ENCODE results near the gene TBC1D16. TPM values are rescaled to one million over a fixed set of nuclear protein-coding genes. Genes with fewer than 3 reads are reported as not detected.

The TBC1D16 gene
- total and polyA plus RNA-seq, 10 of the 15 experiments (the other 5 are each of a cell fraction or from before 2014, with no cell fraction given): 0.01 to 0.13 (median 0.06) TPM; not detected in 3

DNA sequence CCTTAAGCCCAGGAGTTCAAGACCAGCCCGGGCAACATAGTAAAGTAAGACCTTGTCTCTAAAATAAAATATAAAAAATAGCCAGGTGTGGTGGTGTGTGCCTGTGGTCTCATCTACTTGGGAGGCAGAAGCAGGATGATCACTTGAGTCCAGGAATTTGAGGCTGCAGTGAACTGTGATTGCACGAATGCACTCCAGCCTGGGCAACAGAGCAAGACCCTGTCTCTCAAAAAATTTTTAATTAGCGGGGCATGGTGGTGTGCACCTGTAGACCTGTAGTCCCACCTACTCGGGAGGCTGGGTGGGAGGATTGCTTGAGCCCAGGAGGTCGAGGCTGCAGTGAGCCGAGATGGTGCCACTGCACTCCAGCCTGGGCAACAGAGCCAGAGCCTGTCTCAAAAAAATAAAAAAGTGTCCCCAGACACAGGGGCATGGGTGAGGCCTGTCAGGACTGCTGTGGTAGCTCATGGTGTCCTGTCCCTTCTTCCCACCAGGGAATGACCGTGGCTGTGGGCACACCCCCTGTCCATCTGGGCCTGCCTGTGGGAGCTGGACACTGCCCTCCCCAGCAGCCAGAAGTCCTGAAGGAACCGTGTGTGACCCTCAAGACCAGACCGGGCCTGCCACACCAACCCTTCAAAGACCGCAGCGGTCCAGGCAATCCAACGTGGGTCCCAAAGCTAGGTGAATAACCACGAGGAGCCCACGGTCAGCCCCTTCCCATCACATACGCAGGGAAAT is 34.9 kb upstream of the TBC1D16 start (continued):
- TF ChIP-seq, protein P1, sequence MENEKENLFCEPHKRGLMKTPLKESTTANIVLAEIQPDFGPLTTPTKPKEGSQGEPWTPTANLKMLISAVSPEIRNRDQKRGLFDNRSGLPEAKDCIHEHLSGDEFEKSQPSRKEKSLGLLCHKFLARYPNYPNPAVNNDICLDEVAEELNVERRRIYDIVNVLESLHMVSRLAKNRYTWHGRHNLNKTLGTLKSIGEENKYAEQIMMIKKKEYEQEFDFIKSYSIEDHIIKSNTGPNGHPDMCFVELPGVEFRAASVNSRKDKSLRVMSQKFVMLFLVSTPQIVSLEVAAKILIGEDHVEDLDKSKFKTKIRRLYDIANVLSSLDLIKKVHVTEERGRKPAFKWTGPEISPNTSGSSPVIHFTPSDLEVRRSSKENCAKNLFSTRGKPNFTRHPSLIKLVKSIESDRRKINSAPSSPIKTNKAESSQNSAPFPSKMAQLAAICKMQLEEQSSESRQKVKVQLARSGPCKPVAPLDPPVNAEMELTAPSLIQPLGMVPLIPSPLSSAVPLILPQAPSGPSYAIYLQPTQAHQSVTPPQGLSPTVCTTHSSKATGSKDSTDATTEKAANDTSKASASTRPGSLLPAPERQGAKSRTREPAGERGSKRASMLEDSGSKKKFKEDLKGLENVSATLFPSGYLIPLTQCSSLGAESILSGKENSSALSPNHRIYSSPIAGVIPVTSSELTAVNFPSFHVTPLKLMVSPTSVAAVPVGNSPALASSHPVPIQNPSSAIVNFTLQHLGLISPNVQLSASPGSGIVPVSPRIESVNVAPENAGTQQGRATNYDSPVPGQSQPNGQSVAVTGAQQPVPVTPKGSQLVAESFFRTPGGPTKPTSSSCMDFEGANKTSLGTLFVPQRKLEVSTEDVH (IDR thresholded peaks at IDR 0.05; ENCODE audit: low read depth, partially characterized antibody): no peak
- TF ChIP-seq MXI1 (IDR thresholded peaks at IDR 0.05; ENCODE audit: low read depth, low read length) (no peak), TCF3 (IDR thresholded peaks at IDR 0.05; ENCODE audit: borderline replicate concordance, insufficient read depth, low read depth, low read length) (no peak), NR2C2 (IDR thresholded peaks at IDR 0.05; ENCODE audit: borderline replicate concordance, control insufficient read depth, insufficient read length, low read depth) (no peak)

DNA sequence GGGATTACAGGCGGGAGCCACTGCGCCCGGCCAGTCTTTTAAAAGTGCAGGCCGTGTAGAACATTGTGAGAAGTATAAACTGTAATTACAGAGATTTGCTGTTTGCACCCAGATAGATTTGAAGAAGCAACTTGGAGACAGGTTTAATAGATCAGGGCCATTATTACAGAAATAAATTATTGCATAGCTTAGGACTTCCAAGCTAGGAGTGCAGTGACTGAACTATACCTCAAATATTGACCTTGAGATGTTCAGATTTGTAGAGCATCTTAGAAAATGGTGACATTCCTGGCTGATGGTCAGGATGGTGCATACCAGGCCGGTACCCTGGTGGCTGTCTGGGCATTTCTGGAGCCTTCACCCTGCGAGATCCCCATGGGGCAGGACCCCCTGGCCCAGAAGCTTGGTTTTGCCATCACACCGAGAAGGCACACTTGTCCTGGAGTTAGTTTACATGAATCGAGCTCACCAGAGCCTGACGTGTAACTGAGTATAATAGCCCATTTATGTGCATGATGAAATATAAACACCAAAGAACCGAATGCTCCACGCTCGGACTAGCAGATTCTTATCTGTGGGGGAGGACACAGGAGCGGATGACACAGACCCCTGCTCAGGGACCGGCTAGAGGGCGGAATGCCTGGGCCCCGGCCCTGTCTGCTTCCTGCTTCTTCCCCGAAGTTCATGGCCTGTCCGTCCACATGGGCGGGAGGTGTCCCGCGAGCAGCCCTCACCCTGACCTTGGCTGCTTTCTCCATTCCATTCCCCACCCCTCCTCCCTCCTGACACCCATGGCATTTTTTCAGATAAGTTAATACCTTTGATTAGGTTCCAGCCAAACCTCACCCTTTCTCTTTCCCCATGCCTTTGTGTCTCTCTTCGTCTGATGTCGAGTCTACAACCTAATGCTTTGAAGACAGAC is 32.9 kb upstream of the TBC1D16 start:
- 57% methylated on average over 23 of the region's 23 CpGs for WGBS (ENCODE audit: insufficient coverage, insufficient replicate concordance, low lambda C conversion rate, missing lambda C conversion rate)
- H3K4me1 ChIP-seq (ENCODE audit: control insufficient read depth, insufficient read depth, low read length): no peaks in the 10 kb centered on the region
- no peaks in the 10 kb centered on the region for H4K20me1 ChIP-seq (ENCODE audit: control insufficient read depth, insufficient read depth)
- no peak for ATAC-seq
- in situ Hi-C loops (cut with MboI) (no loop called here), intact Hi-C loops (cut with micrococcal nuclease; ENCODE audit: unreplicated experiment) (no loop called here)
- H3K79me2 ChIP-seq (ENCODE audit: control insufficient read depth, insufficient read depth, low read length): no peaks in the 10 kb centered on the region
- BruUV-seq (replicated peaks): no TSS peak
- POLR2A ChIA-PET: no interaction called here
- RAD21 ChIA-PET (ENCODE audit: unreplicated experiment): no interaction called here
- no peak for DNase-seq (ENCODE audit: low read depth, low spot score)
- no peak overlapping the region for H3K4me2 ChIP-seq (ENCODE audit: control insufficient read depth, insufficient read depth)
- H2AFZ ChIP-seq (ENCODE audit: control insufficient read depth, low read depth, low read length): no peak overlapping the region
- no peak overlapping the region for H3K9ac ChIP-seq (ENCODE audit: control insufficient read depth, insufficient read depth, low read length)
- no peaks in the 10 kb centered on the region; a peak in 1 of 4 replicates for H3K27me3 ChIP-seq (replicated peaks in 1 of 2; ENCODE audit: control insufficient read depth in 2 of 2, insufficient read depth in 2 of 2, low read length in 1 of 2)
- no peaks in the 10 kb centered on the region for H3K9me3 ChIP-seq (replicated peaks; ENCODE audit: control insufficient read depth, insufficient read depth, low read length)
- FAIRE-seq: no peak
- SMC1A ChIA-PET (ENCODE audit: uncharacterized antibody, unreplicated experiment): no interaction called here
- H3K36me3 ChIP-seq (ENCODE audit: control insufficient read depth in 2 of 2, insufficient read depth in 2 of 2, low read length in 1 of 2): no peaks in the 10 kb centered on the region
- H3K27ac ChIP-seq (ENCODE audit: control insufficient read depth, insufficient read depth): no peak overlapping the region
- CTCF ChIA-PET: interaction anchor here (0.5 kb wide), 1 partner anchor 1283 kb away, joined by 3 read pairs; no protein-coding TSS in a partner anchor
- no peak overlapping the region for H3K4me3 ChIP-seq
- TF ChIP-seq, protein P2, sequence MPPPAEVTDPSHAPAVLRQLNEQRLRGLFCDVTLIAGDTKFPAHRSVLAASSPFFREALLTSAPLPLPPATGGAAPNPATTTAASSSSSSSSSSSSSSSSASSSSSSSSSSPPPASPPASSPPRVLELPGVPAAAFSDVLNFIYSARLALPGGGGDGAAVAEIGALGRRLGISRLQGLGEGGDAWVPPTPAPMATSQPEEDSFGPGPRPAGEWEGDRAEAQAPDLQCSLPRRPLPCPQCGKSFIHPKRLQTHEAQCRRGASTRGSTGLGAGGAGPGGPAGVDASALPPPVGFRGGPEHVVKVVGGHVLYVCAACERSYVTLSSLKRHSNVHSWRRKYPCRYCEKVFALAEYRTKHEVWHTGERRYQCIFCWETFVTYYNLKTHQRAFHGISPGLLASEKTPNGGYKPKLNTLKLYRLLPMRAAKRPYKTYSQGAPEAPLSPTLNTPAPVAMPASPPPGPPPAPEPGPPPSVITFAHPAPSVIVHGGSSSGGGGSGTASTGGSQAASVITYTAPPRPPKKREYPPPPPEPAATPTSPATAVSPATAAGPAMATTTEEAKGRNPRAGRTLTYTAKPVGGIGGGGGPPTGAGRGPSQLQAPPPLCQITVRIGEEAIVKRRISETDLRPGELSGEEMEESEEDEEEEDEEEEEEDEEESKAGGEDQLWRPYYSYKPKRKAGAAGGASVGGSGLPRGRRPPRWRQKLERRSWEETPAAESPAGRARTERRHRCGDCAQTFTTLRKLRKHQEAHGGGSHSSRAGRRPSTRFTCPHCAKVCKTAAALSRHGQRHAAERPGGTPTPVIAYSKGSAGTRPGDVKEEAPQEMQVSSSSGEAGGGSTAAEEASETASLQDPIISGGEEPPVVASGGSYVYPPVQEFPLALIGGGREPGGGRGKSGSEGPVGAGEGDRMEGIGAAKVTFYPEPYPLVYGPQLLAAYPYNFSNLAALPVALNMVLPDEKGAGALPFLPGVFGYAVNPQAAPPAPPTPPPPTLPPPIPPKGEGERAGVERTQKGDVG (CRISPR knock-in tag; IDR thresholded peaks at IDR 0.05): no peak
- TF ChIP-seq, protein P3, sequence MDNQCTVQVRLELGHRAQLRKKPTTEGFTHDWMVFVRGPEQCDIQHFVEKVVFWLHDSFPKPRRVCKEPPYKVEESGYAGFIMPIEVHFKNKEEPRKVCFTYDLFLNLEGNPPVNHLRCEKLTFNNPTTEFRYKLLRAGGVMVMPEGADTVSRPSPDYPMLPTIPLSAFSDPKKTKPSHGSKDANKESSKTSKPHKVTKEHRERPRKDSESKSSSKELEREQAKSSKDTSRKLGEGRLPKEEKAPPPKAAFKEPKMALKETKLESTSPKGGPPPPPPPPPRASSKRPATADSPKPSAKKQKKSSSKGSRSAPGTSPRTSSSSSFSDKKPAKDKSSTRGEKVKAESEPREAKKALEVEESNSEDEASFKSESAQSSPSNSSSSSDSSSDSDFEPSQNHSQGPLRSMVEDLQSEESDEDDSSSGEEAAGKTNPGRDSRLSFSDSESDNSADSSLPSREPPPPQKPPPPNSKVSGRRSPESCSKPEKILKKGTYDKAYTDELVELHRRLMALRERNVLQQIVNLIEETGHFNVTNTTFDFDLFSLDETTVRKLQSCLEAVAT (IDR thresholded peaks at IDR 0.05): no peak
- TF ChIP-seq, protein P4, sequence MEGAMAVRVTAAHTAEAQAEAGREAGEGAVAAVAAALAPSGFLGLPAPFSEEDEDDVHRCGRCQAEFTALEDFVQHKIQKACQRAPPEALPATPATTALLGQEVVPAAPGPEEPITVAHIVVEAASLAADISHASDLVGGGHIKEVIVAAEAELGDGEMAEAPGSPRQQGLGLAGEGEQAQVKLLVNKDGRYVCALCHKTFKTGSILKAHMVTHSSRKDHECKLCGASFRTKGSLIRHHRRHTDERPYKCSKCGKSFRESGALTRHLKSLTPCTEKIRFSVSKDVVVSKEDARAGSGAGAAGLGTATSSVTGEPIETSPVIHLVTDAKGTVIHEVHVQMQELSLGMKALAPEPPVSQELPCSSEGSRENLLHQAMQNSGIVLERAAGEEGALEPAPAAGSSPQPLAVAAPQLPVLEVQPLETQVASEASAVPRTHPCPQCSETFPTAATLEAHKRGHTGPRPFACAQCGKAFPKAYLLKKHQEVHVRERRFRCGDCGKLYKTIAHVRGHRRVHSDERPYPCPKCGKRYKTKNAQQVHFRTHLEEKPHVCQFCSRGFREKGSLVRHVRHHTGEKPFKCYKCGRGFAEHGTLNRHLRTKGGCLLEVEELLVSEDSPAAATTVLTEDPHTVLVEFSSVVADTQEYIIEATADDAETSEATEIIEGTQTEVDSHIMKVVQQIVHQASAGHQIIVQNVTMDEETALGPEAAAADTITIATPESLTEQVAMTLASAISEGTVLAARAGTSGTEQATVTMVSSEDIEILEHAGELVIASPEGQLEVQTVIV (IDR thresholded peaks at IDR 0.05; ENCODE audit: borderline replicate concordance, partially characterized antibody): no peak
- TF ChIP-seq NFYA (IDR thresholded peaks at IDR 0.05; ENCODE audit: borderline replicate concordance, low read depth, low read length): no peak

All from GM12878 (cell line).